ENCODE results near the gene ZNF277.

The ZNF277 gene

GRCh38 chr7:112185005-112185834 lies 21.3 kb upstream of the ZNF277 start:
- no peak for DNase-seq

- DNase-seq = no peak
Measured at GRCh38 chr7:112186300-112186699, 20.2 kb upstream of the ZNF277 start.

GRCh38 chr7:112188257-112188656 lies 18.2 kb upstream of the ZNF277 start:
- no peak for DNase-seq

- DNase-seq = no peak
Measured at GRCh38 chr7:112189691-112190090, 16.8 kb upstream of the ZNF277 start.

GRCh38 chr7:112190120-112190519 lies 16.4 kb upstream of the ZNF277 start:
- no peak for DNase-seq

GRCh38 chr7:112192236-112193154 lies 14.0 kb upstream of the ZNF277 start:
- no peak for DNase-seq

- no peak for DNase-seq
Measured at GRCh38 chr7:112193915-112194502, 12.5 kb upstream of the ZNF277 start.

GRCh38 chr7:112195717-112196116 lies 10.8 kb upstream of the ZNF277 start:
- DNase-seq = no peak

GRCh38 chr7:112197322-112197721 lies 9.2 kb upstream of the ZNF277 start:
- no peak for DNase-seq

GRCh38 chr7:112199035-112199655 lies 7.3 kb upstream of the ZNF277 start:
- no peak for DNase-seq

- DNase-seq = no peak
Measured at GRCh38 chr7:112199672-112200071, 6.8 kb upstream of the ZNF277 start.

- DNase-seq = no peak
Measured at GRCh38 chr7:112201411-112201810, 5.1 kb upstream of the ZNF277 start.

- no peak for DNase-seq
Measured at GRCh38 chr7:112201839-112202238, 4.7 kb upstream of the ZNF277 start.

GRCh38 chr7:112202816-112203215 lies 3.7 kb upstream of the ZNF277 start:
- DNase-seq = no peak

- DNase-seq = no peak
Measured at GRCh38 chr7:112203365-112203739, 3.1 kb upstream of the ZNF277 start.

GRCh38 chr7:112204499-112205342 lies 1.8 kb upstream of the ZNF277 start:
- DNase-seq = no peak

- peak; percentile 15 for DNase-seq
Measured at GRCh38 chr7:112205343-112206237, 905 bp upstream of the ZNF277 start.

GRCh38 chr7:112206991-112207592 lies 597 bp downstream of the ZNF277 start:
- DNase-seq = no peak

- no peak for DNase-seq
Measured at GRCh38 chr7:112207765-112208164, 1.3 kb downstream of the ZNF277 start.

GRCh38 chr7:112211348-112211907 lies 4.9 kb downstream of the ZNF277 start:
- no peak for DNase-seq
